GM19043 (cell line): ENCODE measurements around the gene PUSL1.
A peak's percentile ranks its signal among the peaks of the same experiment; 100 is the strongest.

Source experiments
- ATAC-seq: cut with Tn5 transposase; IDR thresholded peaks from one replicate; pipeline ENCODE4 v1.9.1; 2021; ENCODE audit warnings: low read depth; ENCODE audit not compliant: unreplicated experiment

The PUSL1 gene

GRCh38 chr1:1321477-1321876, 13.1 kb downstream of the PUSL1 start:
- ATAC-seq = no peak

- ATAC-seq = no peak
These were observed 14.0 kb downstream of the PUSL1 start for GRCh38 chr1:1322418-1322817.

DNA sequence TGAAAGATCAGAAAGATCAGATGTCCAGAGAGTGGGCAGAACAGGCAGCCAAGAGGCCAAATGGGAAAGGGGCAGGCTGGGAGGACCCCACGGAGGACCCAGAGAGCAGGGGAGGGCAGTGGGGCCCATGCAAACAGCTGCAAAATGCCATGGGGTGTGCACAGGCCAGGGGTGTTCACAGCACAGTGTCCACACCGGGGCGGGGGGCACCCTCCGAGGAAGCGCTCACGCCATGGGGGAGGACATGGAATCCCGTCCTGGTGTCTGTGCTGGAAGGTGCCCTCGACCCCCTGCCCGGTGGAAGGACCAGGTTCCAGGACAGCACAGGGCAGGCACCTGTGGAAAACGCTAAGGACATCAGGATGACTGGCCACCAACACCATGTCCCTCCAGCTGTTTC, 14.6 kb downstream of the PUSL1 start:
- ATAC-seq = no peak

GRCh38 chr1:1324084-1324523, 15.7 kb downstream of the PUSL1 start:
- ATAC-seq = peak; percentile 19

GRCh38 chr1:1324524-1325287, 16.3 kb downstream of the PUSL1 start, which contains the start of the genes CPTP and INTS11:
Gene CPTP, plus strand, starts transcription at chr1:1324802. Its CDS starts 2,109 bp downstream, at chr1:1326911.
Gene INTS11, minus strand, starts transcription at chr1:1324660. Its CDS starts 52 bp downstream, at chr1:1324608.
- peak; percentile 76 for ATAC-seq

- no peak for ATAC-seq
These were observed 17.1 kb downstream of the PUSL1 start for GRCh38 chr1:1325288-1326074.

DNA sequence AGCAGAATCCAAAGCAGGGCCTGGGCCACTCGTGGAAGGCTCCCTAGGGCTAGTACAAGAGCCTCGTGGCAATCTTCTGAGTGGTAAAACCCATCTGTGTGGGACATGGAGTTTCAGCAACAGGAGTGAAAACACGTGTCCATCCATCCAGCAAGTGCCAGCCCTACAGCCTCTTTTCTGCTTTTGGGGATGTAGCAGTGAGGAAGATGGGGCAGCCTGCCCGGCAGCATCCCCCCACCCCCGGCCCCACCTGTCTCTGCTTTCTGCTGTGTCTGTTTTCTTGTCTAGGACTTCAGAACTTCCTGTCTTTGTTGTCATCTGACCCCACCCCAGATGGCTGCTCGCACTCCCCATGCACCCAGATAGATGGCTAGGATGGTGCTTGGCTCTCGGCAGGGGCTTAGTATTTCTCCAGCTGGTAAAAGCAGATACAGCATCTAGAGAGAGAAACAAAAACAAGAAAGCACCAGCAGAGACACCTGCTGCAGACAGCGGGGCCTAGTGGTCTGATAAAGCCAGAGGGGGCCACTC, 17.7 kb downstream of the PUSL1 start:
- no peak for ATAC-seq

GRCh38 chr1:1327291-1327690, 18.9 kb downstream of the PUSL1 start:
- ATAC-seq = no peak

DNA sequence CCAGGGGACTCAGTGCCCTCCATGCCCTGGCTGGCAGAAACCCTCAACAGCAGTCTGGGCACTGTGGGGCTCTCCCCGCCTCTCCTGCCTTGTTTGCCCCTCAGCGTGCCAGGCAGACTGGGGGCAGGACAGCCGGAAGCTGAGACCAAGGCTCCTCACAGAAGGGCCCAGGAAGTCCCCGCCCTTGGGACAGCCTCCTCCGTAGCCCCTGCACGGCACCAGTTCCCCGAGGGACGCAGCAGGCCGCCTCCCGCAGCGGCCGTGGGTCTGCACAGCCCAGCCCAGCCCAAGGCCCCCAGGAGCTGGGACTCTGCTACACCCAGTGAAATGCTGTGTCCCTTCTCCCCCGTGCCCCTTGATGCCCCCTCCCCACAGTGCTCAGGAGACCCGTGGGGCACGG, 19.9 kb downstream of the PUSL1 start:
- no peak for ATAC-seq

GRCh38 chr1:1329304-1330210, 21.2 kb downstream of the PUSL1 start:
- no peak for ATAC-seq

DNA sequence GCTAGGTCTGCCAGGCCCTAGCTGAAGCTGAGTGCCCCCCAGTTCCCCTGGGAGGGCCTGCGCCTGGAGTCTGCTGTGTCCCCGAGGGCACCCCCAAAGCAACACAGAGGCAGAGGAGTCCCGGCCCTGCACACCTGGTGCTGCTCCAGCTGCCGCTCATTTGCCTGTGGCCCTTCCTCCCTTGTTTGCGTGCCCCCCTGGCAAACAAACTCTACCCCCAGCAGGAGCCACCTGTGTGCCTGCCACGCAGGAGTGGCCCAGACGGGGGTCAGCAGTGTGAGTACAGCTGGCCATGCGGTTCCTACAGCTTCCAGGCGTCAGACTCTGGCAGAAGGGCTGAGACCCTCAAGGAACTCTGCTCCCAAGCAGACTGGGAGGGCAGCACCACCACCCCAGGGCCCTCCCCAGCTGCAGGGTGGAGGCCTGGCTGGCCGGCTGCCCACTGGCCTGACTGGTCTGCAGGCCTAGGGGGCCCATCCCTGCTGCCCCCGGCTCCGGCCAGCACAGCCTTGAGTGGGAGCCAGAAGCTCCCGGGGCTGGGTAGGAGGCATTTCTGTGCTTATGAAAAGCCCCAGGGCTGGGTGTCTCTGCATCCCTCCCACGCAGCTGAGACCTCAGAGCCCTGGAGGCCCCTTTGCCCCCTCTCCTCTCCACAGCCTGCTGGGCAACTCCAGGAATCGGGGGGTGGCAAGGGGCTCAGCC, 22.1 kb downstream of the PUSL1 start:
- ATAC-seq = no peak

DNA sequence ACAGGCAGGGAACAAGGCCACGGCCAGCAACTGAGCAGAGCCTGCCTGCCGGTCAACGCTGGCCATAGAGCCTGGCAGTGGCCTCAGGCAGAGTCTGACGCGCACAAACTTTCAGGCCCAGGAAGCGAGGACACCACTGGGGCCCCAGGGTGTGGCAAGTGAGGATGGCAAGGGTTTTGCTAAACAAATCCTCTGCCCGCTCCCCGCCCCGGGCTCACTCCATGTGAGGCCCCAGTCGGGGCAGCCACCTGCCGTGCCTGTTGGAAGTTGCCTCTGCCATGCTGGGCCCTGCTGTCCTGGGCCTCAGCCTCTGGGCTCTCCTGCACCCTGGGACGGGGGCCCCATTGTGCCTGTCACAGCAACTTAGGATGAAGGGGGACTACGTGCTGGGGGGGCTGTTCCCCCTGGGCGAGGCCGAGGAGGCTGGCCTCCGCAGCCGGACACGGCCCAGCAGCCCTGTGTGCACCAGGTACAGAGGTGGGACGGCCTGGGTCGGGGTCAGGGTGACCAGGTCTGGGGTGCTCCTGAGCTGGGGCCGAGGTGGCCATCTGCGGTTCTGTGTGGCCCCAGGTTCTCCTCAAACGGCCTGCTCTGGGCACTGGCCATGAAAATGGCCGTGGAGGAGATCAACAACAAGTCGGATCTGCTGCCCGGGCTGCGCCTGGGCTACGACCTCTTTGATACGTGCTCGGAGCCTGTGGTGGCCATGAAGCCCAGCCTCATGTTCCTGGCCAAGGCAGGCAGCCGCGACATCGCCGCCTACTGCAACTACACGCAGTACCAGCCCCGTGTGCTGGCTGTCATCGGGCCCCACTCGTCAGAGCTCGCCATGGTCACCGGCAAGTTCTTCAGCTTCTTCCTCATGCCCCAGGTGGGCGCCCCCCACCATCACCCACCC, 22.9 kb downstream of the PUSL1 start, which contains the start of gene TAS1R3:
Gene TAS1R3, plus strand, starts transcription at position 213 of the 898 bp plus-strand sequence. Its CDS starts 66 bp downstream, at position 279.
- no peak for ATAC-seq

DNA sequence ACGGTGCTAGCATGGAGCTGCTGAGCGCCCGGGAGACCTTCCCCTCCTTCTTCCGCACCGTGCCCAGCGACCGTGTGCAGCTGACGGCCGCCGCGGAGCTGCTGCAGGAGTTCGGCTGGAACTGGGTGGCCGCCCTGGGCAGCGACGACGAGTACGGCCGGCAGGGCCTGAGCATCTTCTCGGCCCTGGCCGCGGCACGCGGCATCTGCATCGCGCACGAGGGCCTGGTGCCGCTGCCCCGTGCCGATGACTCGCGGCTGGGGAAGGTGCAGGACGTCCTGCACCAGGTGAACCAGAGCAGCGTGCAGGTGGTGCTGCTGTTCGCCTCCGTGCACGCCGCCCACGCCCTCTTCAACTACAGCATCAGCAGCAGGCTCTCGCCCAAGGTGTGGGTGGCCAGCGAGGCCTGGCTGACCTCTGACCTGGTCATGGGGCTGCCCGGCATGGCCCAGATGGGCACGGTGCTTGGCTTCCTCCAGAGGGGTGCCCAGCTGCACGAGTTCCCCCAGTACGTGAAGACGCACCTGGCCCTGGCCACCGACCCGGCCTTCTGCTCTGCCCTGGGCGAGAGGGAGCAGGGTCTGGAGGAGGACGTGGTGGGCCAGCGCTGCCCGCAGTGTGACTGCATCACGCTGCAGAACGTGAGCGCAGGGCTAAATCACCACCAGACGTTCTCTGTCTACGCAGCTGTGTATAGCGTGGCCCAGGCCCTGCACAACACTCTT, 23.8 kb downstream of the PUSL1 start:
- no peak for ATAC-seq

DNA sequence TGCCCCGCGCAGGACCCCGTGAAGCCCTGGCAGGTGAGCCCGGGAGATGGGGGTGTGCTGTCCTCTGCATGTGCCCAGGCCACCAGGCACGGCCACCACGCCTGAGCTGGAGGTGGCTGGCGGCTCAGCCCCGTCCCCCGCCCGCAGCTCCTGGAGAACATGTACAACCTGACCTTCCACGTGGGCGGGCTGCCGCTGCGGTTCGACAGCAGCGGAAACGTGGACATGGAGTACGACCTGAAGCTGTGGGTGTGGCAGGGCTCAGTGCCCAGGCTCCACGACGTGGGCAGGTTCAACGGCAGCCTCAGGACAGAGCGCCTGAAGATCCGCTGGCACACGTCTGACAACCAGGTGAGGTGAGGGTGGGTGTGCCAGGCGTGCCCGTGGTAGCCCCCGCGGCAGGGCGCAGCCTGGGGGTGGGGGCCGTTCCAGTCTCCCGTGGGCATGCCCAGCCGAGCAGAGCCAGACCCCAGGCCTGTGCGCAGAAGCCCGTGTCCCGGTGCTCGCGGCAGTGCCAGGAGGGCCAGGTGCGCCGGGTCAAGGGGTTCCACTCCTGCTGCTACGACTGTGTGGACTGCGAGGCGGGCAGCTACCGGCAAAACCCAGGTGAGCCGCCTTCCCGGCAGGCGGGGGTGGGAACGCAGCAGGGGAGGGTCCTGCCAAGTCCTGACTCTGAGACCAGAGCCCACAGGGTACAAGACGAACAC, 24.5 kb downstream of the PUSL1 start:
- no peak for ATAC-seq

DNA sequence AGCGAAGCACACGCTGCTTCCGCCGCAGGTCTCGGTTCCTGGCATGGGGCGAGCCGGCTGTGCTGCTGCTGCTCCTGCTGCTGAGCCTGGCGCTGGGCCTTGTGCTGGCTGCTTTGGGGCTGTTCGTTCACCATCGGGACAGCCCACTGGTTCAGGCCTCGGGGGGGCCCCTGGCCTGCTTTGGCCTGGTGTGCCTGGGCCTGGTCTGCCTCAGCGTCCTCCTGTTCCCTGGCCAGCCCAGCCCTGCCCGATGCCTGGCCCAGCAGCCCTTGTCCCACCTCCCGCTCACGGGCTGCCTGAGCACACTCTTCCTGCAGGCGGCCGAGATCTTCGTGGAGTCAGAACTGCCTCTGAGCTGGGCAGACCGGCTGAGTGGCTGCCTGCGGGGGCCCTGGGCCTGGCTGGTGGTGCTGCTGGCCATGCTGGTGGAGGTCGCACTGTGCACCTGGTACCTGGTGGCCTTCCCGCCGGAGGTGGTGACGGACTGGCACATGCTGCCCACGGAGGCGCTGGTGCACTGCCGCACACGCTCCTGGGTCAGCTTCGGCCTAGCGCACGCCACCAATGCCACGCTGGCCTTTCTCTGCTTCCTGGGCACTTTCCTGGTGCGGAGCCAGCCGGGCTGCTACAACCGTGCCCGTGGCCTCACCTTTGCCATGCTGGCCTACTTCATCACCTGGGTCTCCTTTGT, 25.3 kb downstream of the PUSL1 start:
- ATAC-seq = no peak

DNA sequence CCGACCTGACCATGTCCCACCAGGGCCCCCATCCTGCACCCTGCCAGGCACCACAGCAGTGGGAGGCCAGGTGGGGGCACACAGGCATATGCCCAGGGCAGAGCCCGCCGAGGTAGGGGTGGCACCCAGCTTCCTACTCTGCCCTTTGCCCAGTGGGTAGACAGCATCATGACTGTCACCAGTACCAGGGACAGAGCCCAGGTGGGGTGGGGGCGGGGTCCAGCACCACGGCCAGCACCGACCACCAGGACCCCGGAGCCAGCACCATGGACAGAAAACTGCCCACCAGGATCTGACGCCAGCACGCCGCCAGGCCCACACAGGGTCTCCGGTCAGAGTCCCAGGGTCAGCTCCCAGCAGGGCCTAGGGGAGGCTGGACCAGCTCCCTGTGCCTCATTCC, 26.4 kb downstream of the PUSL1 start:
- no peak for ATAC-seq

- no peak for ATAC-seq
These were observed 26.9 kb downstream of the PUSL1 start for GRCh38 chr1:1335283-1335682.
